ENCODE data around the gene ZIC4.

DNA sequence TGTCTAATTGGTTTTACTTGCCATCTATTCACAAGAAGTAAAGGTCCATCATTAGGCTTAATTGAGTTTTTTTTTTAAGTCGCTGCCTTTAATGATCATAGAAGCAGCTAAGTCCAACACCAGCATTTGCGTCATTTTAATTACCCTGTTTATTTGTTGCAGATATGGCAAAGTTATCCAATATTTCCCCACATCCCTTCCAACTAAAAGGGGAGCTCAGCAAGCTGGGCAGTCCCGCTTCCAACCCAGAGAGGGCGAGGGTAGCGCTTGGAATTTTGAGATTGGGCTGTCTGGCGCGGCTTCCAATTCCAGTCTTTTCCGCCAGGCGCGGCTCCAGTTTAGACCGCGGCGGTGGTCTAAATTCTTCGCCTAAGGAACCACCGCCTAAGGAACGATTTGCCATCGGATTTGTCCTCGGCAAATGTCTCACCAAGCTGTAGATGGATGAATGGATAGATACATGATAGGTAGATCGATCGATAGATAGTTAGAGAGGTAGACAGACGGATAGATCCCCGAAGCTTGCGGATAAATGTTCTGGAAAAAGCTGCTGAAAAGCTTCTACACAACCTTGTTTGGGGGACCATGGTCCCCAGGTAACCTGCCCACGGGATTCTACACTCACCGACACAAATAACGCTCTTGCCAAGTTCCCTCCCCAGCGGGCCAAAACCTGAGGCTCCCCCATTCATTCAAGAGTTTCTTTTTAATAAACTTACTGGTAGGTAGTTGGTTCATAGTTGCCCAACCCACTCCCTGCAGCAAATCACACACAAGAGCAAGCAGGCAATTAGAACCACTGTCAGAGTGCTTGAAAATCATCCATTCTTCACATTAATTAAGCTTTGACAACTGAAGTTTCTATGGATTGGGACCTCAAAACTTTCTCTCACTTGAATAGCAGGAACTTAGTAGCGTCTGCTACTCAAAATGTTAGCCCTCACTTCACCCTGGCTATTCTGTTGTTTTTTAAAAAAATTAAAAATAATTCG is 49.1 kb downstream of the ZIC4 start:
- TF ChIP-seq POLR2A (IDR thresholded peaks at IDR 0.05; ENCODE audit: low read depth, low read length): no peak
- TF ChIP-seq, protein P1, sequence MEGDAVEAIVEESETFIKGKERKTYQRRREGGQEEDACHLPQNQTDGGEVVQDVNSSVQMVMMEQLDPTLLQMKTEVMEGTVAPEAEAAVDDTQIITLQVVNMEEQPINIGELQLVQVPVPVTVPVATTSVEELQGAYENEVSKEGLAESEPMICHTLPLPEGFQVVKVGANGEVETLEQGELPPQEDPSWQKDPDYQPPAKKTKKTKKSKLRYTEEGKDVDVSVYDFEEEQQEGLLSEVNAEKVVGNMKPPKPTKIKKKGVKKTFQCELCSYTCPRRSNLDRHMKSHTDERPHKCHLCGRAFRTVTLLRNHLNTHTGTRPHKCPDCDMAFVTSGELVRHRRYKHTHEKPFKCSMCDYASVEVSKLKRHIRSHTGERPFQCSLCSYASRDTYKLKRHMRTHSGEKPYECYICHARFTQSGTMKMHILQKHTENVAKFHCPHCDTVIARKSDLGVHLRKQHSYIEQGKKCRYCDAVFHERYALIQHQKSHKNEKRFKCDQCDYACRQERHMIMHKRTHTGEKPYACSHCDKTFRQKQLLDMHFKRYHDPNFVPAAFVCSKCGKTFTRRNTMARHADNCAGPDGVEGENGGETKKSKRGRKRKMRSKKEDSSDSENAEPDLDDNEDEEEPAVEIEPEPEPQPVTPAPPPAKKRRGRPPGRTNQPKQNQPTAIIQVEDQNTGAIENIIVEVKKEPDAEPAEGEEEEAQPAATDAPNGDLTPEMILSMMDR (conservative IDR thresholded peaks at IDR 0.05; ENCODE audit: low read depth, low read length): no peak; the same call in 1 of the 2 replicates
- no peak for TF ChIP-seq SMC3 (IDR thresholded peaks at IDR 0.05; ENCODE audit: low read depth, low read length)
- TF ChIP-seq RAD21 (IDR thresholded peaks at IDR 0.05; ENCODE audit: low read length): no peak
- TF ChIP-seq MAFK (IDR thresholded peaks at IDR 0.05; ENCODE audit: low read depth, low read length): no peak
- no peak for TF ChIP-seq MAZ (IDR thresholded peaks at IDR 0.05; ENCODE audit: borderline replicate concordance, low read depth, low read length)
- TF ChIP-seq FOS (IDR thresholded peaks at IDR 0.05; ENCODE audit: low read depth, low read length): no peak
- TF ChIP-seq NFE2L2 (IDR thresholded peaks at IDR 0.05; ENCODE audit: low read depth, low read length): no peak
- TF ChIP-seq RFX5 (IDR thresholded peaks at IDR 0.05; ENCODE audit: low read depth, low read length): no peak
